GM12874 (cell line): ENCODE data around the gene CLDN10.

Experiments
- TF ChIP-seq, protein P1 (sequence below): IDR thresholded peaks from 2 replicates; pipeline ENCODE4 v1.5.1; 2011; ENCODE audit warnings: low read depth, mild to moderate bottlenecking, control low read depth, low read length, moderate library complexity; ENCODE audit not compliant: insufficient read depth

The CLDN10 gene

DNA sequence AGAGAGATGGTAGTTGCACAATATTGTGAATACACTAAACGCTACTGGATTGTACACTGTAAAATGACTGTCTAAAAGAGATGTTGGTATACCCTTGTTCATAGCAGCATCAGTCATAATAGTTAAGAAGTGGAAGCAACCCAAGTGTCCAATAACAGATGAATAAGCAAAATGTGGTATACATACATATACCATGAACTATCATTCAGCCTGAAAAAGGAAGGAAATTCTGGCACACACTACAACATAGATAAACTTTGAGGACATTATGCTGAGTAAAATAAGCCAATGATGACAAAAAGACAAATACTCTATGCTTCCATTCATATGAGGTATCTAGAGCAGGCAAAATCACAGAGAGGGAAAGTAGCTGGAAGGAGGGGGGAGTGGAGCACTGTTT is 76.0 kb downstream of the CLDN10 start:
- TF ChIP-seq, protein P1, sequence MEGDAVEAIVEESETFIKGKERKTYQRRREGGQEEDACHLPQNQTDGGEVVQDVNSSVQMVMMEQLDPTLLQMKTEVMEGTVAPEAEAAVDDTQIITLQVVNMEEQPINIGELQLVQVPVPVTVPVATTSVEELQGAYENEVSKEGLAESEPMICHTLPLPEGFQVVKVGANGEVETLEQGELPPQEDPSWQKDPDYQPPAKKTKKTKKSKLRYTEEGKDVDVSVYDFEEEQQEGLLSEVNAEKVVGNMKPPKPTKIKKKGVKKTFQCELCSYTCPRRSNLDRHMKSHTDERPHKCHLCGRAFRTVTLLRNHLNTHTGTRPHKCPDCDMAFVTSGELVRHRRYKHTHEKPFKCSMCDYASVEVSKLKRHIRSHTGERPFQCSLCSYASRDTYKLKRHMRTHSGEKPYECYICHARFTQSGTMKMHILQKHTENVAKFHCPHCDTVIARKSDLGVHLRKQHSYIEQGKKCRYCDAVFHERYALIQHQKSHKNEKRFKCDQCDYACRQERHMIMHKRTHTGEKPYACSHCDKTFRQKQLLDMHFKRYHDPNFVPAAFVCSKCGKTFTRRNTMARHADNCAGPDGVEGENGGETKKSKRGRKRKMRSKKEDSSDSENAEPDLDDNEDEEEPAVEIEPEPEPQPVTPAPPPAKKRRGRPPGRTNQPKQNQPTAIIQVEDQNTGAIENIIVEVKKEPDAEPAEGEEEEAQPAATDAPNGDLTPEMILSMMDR, result no peak

DNA sequence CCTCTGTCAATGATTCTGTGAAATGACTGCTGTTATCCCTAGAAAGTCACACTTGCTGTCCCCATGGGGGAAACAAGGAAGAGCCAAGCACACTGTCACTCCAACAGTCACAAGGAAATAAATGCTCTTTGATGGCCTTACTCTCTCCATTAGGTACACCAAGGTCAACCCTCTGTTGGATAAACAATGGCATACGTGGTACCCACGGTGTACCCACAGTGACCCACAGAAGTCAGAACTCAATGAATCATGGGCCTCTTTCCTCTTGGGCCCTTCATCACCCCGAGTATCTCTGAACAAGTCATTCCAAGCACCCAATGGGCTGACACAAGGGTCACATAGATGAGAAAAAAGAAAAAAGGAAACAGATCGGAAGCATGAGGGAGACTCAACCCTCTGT is 76.6 kb downstream of the CLDN10 start:
- TF ChIP-seq, protein P1, result no peak
